OCI-LY7 (cell line): ENCODE results near the gene DKK3.

Experiments
- EZH2phosphoT487 ChIP-seq: fragments of 200-600 bp; sonication (generic); IDR thresholded peaks from 2 replicates; pipeline ENCODE4 v1.6.1; 2018; ENCODE audit warnings: low read depth, borderline replicate concordance, mild to moderate bottlenecking, mixed run types, antibody characterized with exemption, low read length, moderate library complexity, mixed read lengths
- TF ChIP-seq, protein P1 (sequence below): fragments of 200-600 bp; sonication (generic); conservative IDR thresholded peaks from 2 replicates; pipeline ENCODE4 v1.5.1; 2014; ENCODE audit warnings: mild to moderate bottlenecking, antibody characterized with exemption, low read length, moderate library complexity, mixed read lengths

DNA sequence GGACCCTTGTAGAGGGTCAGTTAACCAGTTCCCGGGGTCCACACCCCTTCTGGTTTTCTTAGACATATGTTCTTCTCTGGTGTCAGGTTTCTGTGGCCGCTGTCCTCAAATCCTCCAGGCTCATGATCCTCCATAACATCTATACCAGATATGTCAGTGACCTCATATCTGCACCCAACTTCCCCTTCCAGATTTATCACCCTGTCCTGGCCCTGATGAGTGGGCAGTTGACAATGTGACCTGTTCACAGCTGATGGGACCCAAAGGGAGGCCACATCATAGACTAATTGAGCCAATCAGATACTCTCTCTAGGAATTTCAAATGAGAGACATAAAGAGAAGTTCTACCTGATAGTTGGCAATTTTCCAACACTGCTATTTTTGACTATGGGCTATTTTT, 5.1 kb downstream of the DKK3 start:
- TF ChIP-seq, protein P1, sequence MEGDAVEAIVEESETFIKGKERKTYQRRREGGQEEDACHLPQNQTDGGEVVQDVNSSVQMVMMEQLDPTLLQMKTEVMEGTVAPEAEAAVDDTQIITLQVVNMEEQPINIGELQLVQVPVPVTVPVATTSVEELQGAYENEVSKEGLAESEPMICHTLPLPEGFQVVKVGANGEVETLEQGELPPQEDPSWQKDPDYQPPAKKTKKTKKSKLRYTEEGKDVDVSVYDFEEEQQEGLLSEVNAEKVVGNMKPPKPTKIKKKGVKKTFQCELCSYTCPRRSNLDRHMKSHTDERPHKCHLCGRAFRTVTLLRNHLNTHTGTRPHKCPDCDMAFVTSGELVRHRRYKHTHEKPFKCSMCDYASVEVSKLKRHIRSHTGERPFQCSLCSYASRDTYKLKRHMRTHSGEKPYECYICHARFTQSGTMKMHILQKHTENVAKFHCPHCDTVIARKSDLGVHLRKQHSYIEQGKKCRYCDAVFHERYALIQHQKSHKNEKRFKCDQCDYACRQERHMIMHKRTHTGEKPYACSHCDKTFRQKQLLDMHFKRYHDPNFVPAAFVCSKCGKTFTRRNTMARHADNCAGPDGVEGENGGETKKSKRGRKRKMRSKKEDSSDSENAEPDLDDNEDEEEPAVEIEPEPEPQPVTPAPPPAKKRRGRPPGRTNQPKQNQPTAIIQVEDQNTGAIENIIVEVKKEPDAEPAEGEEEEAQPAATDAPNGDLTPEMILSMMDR: no peak
- TF ChIP-seq EZH2phosphoT487: no peak
